LNCAP (cell line): ENCODE results near the gene VEGFA.

Source experiments
- TF ChIP-seq, protein P1 (sequence below): fragments of 450-650 bp; IDR thresholded peaks from 2 replicates; pipeline ENCODE4 v1.5.1; 2017; ENCODE audit warnings: mild to moderate bottlenecking

The VEGFA gene

DNA sequence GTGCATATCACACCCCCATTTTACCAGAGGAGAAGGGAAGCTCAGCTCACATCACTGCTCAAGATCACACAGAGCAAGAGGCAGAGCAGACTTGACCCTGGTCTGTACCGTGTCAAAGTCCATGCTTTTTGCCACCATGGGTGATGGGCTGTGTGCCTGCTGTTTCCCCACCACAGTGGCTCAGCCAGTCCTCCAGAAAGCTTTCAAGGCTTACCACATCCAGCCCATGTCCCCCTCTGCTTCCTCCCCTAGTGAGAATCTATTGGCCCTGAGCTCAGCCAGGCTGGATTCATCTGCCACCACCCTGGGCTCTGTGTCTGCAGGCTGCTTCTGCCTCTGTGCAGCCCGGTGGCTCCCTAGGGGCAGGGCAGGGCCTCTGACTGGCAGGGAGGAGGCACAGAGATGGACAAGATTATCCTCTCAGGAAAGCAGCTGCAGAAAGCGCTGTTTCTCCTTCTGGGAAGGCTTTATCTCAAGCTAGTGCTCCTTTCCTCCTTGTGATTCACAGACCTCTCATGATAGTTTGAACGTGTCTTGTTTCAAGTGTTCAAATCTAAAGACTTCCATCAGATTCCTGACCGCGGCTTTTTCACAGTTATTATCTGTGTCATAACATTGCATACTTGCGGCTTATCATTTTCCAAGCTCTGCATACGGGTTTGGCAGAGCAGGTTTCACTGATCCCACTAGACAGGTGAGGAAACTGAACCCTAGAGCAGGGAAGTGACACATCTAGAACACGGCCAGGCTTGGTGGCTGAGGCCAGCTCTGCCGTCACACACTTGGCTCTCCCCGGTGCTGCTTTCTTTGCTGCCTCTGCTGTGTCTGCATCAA lies 37.4 kb downstream of the VEGFA start:
- TF ChIP-seq, protein P1, sequence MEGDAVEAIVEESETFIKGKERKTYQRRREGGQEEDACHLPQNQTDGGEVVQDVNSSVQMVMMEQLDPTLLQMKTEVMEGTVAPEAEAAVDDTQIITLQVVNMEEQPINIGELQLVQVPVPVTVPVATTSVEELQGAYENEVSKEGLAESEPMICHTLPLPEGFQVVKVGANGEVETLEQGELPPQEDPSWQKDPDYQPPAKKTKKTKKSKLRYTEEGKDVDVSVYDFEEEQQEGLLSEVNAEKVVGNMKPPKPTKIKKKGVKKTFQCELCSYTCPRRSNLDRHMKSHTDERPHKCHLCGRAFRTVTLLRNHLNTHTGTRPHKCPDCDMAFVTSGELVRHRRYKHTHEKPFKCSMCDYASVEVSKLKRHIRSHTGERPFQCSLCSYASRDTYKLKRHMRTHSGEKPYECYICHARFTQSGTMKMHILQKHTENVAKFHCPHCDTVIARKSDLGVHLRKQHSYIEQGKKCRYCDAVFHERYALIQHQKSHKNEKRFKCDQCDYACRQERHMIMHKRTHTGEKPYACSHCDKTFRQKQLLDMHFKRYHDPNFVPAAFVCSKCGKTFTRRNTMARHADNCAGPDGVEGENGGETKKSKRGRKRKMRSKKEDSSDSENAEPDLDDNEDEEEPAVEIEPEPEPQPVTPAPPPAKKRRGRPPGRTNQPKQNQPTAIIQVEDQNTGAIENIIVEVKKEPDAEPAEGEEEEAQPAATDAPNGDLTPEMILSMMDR: no peak

DNA sequence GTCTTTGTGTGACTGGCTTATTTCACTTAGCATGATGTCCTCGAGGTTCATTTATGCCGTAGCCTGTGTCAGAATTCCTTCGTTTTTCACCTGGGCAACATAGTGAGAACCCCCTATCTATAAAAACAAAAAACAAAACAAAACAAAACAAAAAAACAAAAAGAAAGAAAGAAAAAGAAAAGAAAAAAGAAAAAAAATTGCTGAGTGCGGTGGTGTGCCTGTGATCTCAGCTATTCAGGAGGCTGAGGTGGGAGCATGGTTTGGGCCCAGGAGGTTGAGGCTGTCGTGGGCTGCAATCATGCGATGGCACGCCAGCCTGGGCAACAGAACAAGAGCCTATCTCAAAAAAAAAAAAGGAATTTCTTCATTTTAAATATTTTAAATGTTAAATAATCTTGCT lies 38.4 kb downstream of the VEGFA start:
- TF ChIP-seq, protein P1: no peak

DNA sequence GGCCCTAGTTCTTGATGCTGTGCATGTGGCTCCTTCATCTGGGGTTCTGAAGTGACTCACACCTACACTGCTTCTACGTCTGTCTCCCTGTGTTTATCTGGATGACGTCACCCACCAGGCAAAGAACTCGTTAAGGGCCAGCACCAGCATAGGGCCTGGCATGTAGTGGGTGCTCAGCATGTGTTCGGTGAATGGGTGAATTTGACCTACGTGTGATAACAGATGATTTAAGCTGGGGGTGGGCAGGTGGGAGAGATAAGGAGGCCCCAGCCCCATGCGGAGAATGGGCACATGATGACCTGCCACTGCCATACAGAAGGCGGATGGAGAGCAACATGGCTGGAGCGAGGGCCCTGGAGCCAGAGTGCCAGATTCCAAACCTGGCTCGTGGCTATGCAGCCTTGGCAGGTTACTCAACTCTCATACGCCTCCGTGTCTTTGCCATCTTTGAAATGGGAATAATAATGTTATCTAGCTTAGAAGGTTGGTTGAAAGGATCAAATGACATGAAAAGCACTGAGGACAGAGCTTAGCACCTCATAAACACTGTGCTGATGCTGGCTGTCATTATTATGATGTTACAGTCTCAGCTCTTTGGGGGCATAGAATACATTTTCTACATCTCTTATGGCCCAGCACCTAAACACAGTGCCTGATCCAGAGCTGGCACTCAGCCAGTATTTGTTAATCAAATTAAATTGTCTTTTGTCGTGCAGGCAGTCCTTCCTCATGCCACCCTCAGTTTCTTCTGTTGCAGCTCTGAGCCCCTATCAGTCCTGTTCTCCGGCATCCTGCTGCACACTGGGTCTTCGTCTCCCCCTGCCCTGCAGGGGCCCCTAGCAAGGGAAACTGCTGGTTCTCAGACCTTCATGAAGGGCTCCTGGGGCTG lies 39.6 kb downstream of the VEGFA start:
- TF ChIP-seq, protein P1: no peak

DNA sequence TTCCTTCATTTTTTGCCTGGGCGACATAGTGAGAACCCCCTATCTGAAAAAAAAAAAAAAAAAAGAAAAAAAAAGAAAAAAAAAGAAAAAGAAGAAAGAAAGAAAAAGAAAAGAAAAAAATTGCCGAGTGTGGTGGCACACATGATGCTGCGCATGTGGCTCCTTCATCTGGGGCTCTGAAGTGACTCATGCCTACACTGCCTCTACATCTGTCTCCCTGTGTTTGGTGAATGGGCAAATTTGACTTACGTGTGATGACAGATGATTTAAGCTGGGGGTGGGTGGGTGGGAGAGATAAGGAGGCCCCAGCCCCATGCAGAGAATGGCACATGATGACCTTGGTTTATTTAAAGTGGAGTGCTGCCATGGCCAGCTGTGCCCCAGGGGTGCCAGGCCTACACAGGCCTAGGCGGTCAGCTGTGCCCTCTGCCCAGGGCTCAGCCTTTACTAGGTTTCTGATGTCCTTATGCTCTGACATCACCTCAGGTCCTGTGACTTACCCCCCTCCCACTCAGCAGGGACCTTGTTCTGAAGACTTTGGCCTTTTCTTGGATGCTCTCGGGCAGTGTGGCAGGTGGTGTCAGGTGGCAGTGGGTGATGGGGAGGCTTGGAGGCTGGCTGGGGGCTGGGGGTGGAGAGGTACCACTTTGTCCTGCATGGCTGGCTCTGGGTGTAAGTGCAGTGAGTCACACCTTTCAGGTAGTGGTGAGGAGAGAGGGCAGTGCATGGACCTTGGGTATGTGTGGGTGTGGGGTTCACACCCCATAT lies 41.1 kb downstream of the VEGFA start:
- TF ChIP-seq, protein P1: no peak

DNA sequence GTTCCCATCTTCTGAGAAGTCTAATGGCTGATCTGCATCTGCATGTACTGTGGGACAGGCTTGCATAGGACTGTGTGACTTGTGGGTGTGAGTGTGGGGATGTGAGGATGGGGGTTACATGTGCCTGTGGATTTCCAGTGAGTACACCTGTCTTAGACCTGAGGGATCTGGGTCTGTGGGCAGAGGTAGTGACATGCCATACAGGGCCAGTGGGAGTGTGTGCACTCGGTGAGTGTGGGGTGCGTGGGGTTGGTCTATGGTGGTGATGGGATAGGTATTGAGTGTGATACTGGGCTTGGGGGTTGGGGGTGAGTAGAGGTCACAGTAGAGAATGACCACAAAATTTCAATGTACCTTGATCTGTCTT lies 41.7 kb downstream of the VEGFA start:
- TF ChIP-seq, protein P1: no peak

DNA sequence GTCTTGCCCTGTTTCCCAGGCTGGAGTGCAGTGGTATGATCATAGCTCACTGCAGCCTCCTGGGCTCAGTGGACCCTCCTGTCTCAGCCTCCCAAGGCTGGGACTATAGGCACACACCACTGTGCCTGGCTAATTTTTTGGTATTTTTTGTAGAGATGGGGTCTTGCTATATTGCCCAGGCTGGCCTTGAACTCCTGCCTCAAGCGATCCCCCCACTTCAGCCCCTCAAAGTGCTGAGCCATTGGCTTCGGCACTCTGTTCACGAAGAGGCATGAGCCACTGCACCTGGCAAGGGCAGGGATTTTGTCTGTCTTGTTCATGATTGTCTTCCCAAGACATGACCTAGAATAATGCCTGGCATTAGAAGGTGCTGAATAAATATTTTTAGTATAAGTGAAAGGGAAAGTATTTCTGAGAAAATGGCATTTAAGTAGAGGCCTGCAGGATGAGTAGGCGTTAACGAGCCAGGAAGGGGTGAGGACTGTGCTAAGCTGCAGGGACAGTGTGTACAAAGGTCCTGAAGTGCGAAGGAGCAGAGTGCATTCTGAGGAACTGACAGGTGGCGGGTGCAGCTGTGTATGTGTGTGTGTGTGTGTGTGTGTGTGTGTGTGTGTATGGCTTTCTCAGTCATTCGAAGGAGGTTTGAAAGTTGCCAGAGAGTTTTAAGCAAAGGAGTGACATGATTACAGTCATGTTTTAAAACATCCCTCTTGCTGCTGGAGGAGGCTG lies 43.0 kb downstream of the VEGFA start:
- TF ChIP-seq, protein P1: no peak

DNA sequence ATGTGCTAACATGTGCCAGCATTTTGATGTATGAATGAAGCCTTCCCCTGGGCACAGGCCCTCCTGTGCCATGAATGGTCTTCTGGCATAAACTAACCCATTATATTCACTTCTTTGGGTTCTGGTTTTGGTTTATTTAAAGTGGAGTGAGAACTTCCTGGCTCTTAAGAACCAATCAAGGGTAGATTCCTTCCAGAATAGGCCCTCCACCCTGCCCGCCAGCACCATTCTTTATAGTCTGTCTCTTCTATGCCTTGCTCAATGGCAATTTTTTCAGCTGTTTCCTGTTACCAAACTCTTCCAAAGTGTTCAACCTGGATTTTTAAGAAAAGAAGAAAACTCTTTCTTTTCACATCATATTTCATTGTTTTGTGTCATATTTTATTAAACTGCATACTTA lies 44.1 kb downstream of the VEGFA start:
- TF ChIP-seq, protein P1: no peak
